H54 (cell line): ENCODE results near the gene NLRP5.
"Not testable (repeated sequence)": the region's sequence is repeated elsewhere in the genome, so short reads cannot be mapped to it uniquely, and the experiment has no call there.

ENCODE experiments used
- DNase-seq: peaks from one replicate; pipeline ENCODE4 v3.0.0; 2011; ENCODE audit warnings: low spot score, mixed read lengths; ENCODE audit not compliant: insufficient read length
- FAIRE-seq: peaks from 3 replicates; lab custom pipeline; 2011; peaks lifted over from hg19 to GRCh38; lab: Jason Lieb, UNC
- POLR2A ChIP-seq: IDR thresholded peaks from 2 replicates; pipeline ENCODE4 v1.6.1; 2011; ENCODE audit warnings: low read depth, mild to moderate bottlenecking, low read length

The NLRP5 gene

DNA sequence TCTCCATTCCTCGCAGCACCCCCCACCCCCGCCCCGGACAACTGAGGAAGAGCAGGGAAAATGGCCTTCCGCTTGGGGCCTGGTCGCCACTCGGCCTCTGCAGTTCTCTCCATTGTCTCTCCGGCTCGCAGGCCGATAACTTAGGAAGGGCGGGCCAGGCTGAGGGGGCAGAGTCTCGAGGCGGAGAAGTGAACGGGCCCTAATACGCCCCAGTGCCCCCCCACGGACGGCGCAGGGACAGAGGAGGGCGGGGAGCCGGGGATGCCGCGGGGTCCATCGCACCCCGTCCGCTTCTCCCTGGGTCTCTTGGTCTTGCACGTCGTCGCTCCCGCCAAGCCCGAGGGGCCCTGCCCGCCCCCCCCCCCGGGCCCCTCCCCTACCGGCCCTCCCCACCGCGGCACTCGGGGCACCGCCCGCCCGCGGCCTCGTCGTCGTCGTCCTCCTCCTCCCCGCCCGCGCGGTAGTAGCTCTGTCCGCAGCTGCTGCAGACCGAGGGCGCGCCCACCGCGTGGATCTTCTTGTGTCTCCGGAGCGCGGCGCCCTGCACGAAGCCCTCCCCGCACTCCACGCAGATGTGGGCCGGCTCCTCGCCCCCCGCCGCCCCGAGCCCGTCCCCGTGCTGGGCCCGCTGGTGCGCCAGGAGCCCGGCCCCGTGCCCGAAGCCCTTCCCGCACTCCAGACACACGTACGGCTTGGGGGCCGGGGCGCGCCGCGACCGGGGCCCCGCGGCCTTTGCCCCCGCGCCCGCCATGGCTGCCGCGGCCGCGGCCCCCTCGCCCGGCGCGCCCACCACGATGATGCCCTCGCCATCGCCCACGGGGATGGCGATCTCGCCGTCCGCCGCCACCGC, 101.3 kb downstream of the NLRP5 start:
- DNase-seq (no peak), FAIRE-seq (no peak)
- TF ChIP-seq POLR2A, result no peak

DNA sequence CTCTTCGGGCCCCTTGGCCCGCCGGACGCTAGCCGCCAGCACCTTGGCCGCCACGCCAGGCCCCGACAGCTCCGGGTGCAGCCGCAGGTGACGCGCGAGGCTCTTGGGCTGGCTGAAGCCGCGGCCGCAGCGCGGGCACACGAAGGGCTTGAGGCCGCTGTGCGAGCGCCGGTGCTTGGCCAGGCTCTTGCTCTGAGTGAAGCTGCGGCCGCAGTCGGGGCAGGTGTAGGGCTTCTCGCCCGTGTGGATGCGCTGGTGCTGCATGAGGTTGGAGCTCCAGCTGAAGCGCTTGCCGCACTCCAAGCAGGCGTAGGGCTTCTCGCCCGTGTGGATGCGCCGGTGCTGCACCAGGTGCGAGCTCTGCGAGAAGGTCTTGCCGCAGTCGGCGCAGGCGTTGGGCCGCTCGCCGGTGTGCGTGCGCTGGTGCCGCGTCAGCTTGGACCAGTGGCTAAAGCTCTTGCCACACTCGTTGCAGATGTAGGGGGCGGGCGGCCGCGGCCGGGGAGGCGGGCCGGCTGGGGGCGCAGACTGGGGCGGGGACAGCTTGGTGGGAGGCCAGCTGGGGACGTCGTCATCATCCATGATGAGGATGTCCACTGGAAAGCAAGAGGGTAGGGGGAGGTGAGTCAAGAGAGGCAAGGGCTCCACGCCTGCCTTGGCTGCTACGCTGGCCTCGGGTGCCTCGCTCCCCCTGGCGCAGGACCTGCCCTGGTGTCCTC, 102.1 kb downstream of the NLRP5 start:
- no peak for DNase-seq
- no peak for TF ChIP-seq POLR2A
- FAIRE-seq, result no peak

- no peak for TF ChIP-seq POLR2A
- FAIRE-seq, result no peak
- no peak for DNase-seq
Observed at GRCh38 chr19:56089344-56089743, 102.8 kb downstream of the NLRP5 start.

DNA sequence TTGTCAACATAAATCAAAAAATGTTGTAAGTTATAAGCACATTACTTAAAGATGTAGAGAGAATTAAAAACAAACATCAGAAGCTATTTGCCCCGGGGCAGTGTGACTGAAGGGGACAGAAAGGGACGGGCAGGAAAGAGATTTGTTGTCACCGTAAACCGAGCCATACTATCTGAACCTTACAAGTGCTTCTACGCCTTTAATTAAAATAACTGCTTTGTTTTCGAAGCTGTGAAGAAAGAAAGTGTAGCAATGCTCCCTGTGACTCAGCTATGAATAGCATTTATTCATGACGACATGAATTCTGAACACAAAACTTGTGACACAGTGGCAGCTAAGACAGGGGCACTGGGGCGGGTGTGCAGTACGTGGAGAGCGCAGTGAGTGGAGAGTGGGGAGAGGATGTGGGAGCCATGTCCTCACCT, 104.5 kb downstream of the NLRP5 start:
- DNase-seq (no peak), FAIRE-seq (no peak)
- TF ChIP-seq POLR2A, result no peak

DNA sequence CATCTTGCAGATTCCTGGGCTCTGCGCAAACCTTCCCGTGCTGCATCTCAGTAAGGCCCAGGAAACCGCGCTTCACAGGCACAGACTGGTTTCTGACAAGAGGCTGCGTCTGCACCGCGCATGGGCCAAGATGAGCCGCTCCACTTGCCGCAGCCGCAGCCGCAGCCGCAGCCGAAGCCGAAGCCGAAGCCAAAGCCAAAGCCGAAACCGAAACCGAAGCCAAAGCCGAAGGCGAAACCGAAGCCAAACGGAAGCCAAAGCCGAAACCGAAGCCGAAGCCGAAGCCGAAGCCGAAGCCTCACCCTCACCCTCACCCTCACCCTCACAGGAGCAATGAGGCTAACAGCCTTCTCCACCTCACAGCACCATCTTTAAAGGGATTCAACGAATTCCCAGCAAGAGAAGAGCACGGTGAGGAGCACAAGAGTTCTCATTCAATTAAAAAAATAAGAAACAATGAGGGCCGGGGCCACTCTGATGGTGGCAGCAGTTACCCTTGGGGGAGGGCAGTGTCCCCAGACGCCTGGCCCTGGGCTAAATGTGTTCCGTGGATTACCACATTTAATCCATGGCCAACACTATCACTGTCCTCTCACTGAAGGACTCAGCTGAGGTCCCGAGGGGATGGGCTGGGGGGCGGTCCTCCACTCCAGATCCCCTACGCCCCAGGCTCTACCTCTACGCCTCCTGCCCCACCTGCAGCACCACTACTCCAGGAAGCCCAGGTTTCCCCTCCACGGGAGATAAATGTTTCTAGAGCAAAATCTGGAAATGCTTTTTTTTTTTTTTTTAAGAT, 105.4 kb downstream of the NLRP5 start:
- no peak for DNase-seq
- no peak for TF ChIP-seq POLR2A
- FAIRE-seq, result no peak

DNA sequence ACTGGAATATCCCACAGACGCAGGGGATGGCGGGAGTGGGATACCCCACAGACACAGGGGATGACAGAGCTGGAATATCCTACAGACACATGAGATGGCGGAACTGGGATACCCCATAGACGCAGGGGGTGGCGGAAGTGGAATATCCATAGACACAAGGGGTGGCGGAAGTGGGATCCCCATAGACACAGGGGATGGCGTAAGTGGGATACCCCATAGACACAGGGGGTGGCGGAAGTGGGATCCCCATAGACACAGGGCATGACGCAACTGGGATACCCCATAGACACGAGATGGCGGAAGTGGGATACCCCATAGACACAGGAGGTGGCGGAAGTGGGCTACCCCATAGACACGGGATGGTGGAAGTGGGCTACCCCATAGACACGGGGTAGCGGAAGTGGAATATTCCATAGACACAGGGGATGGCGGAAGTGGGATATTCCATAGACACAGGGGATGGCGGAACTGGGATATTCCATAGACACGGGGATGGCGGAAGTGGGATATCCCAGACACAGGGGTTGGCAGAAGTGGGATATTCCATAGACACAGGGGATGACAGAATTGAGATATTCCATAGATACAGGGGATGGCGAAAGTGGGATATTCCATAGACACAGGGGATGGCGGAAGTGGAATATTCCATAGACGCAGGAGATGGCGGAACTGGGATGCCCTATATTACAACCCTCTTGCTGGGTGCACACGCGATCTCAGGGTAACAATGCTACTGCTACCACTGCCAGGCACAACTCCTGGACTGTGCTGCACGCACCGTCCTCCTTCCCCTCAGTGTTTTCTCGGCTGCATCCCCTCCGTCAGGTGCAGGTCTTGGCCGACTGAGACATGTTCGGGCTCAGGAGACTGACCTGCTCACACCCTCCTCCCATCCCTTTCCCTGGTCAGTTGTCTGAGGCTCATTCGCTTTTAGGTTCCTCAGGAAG, 106.4 kb downstream of the NLRP5 start:
- no peak for TF ChIP-seq POLR2A
- no peak for DNase-seq
- no peak for FAIRE-seq

- no peak for TF ChIP-seq POLR2A
- DNase-seq, result no peak
- FAIRE-seq, result no peak
Observed at GRCh38 chr19:56094449-56094848, 107.9 kb downstream of the NLRP5 start.

DNA sequence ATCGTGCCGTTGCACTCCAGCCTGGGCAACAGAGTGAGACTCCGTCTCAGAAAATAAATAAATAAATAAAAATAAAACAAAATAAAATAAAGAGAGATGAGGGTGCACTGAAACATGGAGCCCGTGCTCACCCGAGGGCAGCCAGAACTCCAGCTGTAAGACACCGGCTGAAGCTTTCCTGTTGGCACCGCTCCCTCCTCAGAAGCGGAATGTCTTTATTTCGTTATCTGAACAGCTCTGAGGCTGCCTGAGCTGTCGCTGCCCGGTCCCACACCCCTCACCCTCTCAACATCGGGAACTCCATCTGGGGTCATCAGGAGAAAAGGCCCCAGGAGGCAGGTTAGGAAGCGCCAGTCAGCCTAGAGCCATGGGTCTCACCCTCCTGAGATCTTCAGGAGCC, 110.1 kb downstream of the NLRP5 start:
- no peak for TF ChIP-seq POLR2A
- no peak for FAIRE-seq

DNA sequence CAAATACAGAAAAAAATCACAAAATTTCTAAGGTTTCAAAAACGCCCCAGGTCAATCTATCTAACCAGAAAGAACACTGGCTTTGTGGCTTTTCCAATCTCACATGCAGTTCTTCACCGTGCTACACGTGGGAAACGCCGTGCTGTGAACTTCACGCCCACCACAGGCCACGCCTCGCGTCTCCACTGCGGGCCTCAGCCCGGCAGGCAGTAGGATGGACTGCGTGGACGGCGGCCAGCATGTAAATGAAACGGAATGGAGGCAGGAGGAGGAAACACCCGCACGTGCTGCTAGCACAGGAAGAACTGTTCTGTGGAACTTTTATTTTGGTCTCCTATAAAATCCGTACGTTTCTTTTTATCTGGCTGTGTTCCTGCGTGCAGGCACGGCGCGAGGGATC, 110.7 kb downstream of the NLRP5 start:
- TF ChIP-seq POLR2A, result no peak
- no peak for FAIRE-seq
- no peak for DNase-seq

More for the DNA sequence above, 110.1 kb downstream of the NLRP5 start:
- no peak for DNase-seq

DNA sequence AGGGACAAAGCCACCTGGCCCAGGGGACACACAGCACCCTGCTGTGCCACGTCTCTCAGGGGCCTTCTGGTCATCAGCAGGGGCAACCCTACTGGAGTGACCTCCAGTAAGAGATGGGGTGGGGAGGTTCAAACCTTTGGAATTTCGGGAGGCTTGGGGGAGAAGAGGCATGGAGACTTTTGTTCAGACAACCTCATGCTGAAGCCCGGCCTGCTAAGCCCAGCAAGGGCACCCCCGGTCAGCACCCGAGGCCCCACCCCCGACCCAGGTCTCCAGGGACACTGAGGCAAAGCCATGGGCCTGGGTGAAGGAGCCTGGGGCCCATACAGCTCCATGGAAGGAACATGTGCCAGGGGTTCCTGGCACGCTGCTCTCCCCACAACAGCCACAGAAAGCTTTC, 111.2 kb downstream of the NLRP5 start:
- no peak for DNase-seq
- TF ChIP-seq POLR2A, result no peak
- FAIRE-seq, result no peak

DNA sequence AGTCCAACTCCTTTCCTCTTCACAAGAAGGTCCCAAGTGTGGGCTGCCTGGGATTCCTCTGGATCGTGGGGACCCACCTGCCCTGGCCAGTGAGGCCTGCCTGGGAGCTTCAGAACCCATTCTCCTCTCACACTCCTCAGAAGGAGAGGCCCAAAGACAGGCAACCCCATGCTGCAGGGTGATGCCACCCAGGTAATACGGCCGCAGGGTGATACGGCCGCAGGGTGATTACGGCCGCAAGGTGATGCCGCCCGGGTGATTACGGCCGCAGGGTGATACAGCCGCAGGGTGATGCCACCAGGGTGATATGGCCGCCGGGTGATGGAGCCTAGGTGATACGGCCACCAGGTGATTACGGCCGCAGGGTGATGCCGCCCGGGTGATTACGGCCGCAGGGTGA, 111.7 kb downstream of the NLRP5 start:
- DNase-seq, FAIRE-seq: not testable (repeated sequence)

DNA sequence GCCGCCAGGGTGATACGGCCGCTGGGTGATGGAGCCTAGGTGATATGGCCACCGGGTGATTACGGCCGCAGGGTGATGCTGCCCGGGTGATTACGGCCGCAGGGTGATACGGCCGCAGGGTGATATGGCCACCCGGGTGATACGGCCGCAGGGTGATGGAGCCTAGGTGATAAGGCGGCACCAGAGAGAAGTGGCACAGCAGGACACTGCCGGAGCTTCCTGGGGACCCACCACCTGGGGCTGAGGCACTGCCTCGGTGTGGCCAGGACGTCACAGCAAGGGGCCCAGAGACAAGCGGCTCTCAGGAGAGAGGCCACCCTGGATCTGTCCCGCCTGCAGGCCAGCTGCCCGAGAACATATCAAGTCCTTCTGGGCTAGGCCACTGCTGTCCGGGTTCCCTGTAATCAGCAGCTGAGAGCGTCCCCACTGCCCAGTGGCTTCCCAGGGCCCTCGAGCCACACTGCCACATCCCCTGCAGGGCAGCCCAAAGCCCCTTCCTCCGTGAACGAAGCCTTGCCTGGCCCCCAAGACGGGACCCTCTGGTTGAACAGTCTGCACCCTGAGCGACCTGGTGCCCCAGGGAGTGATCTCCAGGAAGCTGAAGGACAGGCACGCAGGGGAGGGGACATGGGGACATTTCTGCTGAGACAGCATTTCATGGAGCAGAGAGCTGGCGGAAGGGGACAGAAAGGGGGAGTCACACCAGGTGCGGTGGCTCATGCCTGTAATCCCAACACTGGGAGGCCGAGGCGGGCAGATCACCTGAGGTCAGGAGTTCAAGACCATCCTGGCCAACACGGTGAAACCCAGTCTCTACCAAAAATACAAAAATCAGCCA, 112.4 kb downstream of the NLRP5 start:
- no peak for TF ChIP-seq POLR2A
- FAIRE-seq (no peak), DNase-seq (no peak)
